ENCODE data around the gene GIMAP5.

GRCh38 chr7:150716939-150717338 lies 20.3 kb upstream of the GIMAP5 start:
- TF ChIP-seq MAX (IDR thresholded peaks at IDR 0.05; ENCODE audit: low read depth) (no peak), USF2 (IDR thresholded peaks at IDR 0.05; ENCODE audit: borderline replicate concordance, low read depth, low read length) (no peak), YY1 (IDR thresholded peaks at IDR 0.05; ENCODE audit: low read depth) (no peak), CTCF (IDR thresholded peaks at IDR 0.05) (no peak), TAF1 (IDR thresholded peaks at IDR 0.05; ENCODE audit: borderline replicate concordance, low read depth, low read length) (no peak), ZBTB33 (IDR thresholded peaks at IDR 0.05; ENCODE audit: borderline replicate concordance, low read depth) (no peak), EP300 (IDR thresholded peaks at IDR 0.05; ENCODE audit: borderline replicate concordance in 1 of 2, low read depth in 1 of 2, low read length in 1 of 2) (no peak), IRF3 (IDR thresholded peaks at IDR 0.05; ENCODE audit: low read depth, low read length) (no peak), GABPA (IDR thresholded peaks at IDR 0.05; ENCODE audit: low read depth) (no peak), REST (IDR thresholded peaks at IDR 0.05; ENCODE audit: low read depth, low read length) (no peak), JUND (IDR thresholded peaks at IDR 0.05) (no peak), RXRA (IDR thresholded peaks at IDR 0.05; ENCODE audit: borderline replicate concordance, low read depth) (no peak)
